NCI-H2107 treated with DMSO at 0.1 percent for 48 hours (cell line): ENCODE data around the gene SLC26A1.
"Not testable (repeated sequence)": the region's sequence is repeated elsewhere in the genome, so short reads cannot be mapped to it uniquely, and the experiment has no call there.

Experiments
- DNase-seq: peaks from one replicate; lab custom pipeline; 2025; ENCODE audit not compliant: unreplicated experiment; lab: John Stamatoyannopoulos, UW

Gene SLC26A1

GRCh38 chr4:955931-956381, 37.2 kb downstream of the SLC26A1 start:
- DNase-seq, result no peak

- no peak for DNase-seq
Measured at GRCh38 chr4:955161-955921, 37.9 kb downstream of the SLC26A1 start.

- DNase-seq, result no peak
Measured at GRCh38 chr4:954211-955020, 38.8 kb downstream of the SLC26A1 start.

DNA sequence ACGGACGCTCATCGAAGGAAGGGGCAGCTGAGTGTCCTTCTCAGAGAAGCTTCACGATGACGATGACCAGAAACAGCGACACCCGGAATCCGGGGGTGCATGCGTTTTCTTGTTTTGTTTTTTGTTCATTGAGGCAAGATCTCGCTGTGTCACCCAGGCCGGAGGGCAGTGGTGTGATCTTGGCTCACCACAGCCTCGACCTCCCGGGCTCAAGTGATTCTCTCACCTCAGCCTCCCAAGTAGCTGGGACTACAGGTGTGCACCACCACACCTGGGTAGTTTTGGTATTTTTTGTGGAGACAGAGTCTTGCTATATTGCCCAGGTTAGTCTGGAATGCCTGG, 39.7 kb downstream of the SLC26A1 start:
- DNase-seq, result no peak

DNA sequence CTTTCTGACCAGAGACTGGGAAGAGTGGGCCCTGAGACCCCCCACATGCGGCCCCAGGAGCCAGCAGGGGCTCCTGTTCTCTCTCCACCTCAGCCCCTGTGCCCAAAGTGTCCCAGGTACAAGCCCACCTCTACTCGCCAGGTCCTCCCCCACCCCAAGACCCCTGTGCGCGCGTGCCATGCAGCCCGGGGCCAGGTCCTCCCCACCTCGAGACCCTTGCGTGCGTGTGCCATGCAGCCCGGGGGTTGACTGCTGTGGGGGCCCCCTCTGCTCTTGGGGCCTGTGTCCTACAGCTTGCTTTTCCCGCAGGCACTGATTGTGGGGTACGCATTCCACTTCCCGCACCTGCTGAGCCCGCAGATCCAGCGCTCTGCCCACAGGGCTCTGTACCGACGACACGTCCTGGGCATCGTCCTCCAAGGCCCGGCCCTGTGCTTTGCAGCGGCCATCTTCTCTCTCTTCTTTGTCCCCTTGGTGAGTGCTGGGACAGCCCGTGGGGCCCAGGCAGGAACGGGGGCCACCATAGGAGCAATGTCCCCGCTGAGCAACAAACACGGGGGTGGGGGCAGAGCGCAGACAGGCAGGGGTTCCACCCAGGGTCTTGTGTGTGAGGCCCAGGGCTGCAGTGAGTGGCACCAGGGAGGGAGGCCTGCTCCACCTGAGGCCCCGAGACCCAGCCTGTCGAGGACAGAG, 40.2 kb downstream of the SLC26A1 start:
- DNase-seq, result no peak

- DNase-seq, result no peak
Measured at GRCh38 chr4:951594-952468, 41.4 kb downstream of the SLC26A1 start.

DNA sequence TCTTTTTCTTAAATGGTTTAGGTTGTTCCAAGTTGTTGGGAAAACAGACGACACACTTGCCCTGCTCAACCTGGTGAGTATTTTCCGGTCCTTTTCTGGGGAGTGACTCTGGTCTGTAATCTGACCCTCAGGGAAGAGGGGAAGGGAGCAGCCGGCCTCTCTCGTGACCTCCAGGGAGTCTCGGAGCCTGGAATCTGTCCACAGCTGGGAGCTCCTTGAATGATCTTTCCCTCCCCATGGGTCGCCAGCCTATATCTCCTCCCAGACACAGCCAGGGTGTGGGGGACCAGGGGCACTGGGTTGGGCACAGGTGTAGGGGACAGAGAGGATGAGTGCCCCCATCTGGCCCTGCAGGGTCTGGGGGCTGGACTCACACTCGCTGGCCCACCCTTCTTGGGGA, 42.0 kb downstream of the SLC26A1 start:
- no peak for DNase-seq

DNA sequence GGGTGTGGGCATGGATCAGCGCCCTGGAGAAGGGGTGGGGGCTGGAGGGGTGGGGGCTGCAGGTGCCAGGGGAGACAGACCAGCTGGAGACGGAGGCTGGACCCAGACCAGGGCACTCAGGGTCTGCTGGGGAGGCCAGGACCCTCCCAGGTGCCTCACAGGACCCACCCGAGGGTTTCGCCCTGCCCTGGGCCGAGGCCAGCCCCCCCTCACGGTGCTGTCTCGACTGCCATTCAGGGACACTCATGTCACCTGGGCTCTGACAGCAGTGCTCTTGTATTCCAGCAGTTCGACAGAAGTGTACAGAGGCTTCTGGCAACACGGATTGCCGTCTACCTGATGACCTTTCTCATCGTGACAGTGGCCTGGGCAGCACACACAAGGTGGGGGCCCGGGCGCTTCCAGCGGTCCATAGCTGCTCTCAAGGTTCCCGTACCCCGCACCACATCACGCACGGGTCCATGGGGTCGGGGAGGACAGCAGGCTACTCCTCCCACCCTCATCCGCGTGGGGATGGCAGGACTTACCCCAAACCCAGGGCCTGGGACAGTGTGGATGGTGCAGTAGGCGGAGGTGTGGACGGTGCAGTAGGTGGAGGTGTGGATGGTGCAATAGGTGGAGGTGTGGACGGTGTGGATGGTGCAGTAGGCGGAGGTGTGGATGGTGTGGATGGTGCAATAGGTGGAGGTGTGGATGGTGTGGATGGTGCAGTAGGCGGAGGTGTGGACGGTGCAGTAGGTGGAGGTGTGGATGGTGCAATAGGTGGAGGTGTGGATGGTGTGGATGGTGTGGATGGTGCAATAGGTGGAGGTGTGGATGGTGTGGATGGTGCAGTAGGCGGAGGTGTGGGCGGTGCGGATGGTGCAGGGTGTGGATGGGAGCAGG, 42.8 kb downstream of the SLC26A1 start:
- no peak for DNase-seq

DNA sequence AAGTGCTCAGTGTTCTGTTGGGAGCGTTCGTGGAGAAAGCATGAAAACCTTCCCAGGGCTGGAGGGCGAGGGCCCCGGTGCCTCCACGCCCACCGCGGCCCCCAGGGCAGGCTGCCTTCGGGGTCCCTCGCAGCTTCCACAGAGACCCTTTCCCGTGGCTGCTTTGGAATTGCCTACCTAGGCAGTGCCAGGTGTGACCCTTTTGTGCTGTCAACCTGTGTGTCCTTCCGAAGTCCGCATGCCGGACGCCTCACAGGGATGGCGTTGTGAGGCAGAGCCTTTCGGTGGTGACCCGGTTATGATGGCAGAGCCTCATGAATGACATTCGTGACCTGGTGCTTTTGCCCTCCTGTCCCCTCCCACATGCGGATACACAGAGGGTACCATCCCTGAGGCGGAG, 43.5 kb downstream of the SLC26A1 start:
- no peak for DNase-seq

DNA sequence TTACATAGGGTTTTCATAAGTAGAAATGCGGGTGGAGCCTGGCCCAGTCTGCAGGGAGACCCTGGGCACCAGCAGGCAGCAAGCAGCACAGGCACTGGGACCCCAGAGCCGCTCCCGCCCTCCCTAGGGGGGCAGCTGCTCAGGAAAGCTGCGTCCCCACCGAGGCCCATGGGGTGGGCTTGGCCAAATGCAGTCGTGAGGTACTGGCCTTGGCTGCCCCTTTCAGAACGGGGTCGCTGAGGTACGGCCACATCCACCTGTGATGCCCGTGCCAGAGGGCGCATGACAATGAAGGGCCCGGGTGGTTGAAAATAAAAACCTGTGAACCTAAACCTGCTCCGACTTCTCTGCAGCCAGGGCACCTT, 44.3 kb downstream of the SLC26A1 start:
- DNase-seq, result no peak

- no peak for DNase-seq
Measured at GRCh38 chr4:948101-948935, 44.9 kb downstream of the SLC26A1 start.

GRCh38 chr4:947491-947971, 45.7 kb downstream of the SLC26A1 start:
- DNase-seq, result no peak

- no peak for DNase-seq
Measured at GRCh38 chr4:946517-947471, 46.4 kb downstream of the SLC26A1 start.

DNA sequence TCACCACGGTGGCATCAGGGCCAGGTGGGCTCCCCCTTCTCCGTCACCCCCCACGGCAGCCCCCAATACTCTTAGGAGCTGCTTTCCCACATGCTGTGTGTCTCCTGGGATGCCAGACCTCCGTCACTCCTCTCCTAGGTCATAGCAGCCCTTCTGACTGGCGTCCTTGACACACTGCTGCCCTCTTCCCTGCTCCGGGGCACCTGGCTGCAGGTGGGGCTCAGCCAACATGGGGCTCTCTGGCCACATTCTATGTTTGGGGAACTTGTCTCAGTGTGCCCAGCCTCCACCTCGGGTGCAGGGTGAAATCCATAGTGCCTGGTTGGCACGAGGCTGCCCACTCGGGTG, 47.1 kb downstream of the SLC26A1 start:
- no peak for DNase-seq

DNA sequence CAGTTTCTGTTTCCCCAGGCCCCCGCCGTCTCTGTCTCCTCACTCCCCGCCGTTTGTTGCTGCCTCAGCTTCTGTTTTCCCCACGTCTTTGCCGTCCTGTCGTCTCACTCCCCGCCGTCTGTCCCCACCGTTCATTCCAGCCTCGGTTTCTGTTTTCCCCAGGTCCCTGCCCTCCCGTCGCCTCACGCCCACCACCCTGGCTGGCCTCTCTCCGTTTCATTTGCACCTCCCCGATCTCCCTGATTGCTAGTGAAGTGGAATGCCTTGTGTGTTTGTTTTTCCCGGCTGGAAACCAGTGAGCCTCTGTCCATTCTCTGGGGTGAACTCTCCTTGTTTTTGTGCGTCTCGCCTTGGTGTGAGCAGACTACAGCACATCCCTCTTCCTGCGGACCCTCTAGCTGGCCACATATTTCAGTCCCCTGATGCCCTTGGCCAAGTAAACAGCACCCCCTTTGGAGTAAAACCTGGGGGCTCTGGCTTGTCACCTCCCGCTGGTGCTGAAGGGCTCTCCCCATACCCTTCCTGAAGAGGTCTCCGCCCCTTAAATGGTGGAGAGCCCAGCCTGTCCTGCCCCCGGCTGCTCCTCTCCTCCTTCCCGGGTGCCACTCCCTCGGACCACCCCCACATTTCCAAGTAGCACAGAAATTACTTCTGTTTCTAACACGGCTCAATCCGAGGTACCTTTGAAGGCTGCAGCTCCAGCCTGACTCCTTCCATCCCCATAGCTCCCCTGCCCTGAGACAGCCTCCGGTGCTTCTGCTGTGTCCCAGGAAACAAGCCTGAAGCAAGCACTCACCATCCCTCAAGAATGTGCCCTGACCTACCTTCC, 47.7 kb downstream of the SLC26A1 start:
- DNase-seq, result no peak

GRCh38 chr4:939508-939907, 53.7 kb downstream of the SLC26A1 start:
- not testable (repeated sequence) for DNase-seq
